ACC112 (cell line): ENCODE results near the gene MISP3.

Source experiments
- H2AFZ ChIP-seq: fragments of 200-600 bp; sonication (generic); one replicate; pipeline ENCODE4 v1.6.0; 2017; ENCODE audit warnings: antibody characterized with exemption, low read length; ENCODE audit not compliant: unreplicated experiment
- H3K27ac ChIP-seq: fragments of 200-600 bp; sonication (generic); 2 replicates; pipeline ENCODE4 v1.5.1; 2014; ENCODE audit warnings: low read depth, mild to moderate bottlenecking, antibody characterized with exemption, low read length, moderate library complexity
- H3K27me3 ChIP-seq: fragments of 200-600 bp; sonication (generic); 2 replicates; pipeline ENCODE4 v1.6.1; 2014; ENCODE audit warnings: mild to moderate bottlenecking, antibody characterized with exemption, low read length, moderate library complexity, mixed read lengths; ENCODE audit not compliant: insufficient read depth
- H3K36me3 ChIP-seq: fragments of 200-600 bp; sonication (generic); 2 replicates; pipeline ENCODE4 v1.6.1; 2016; ENCODE audit warnings: mild to moderate bottlenecking, antibody characterized with exemption, low read length, moderate library complexity, mixed read lengths; ENCODE audit not compliant: insufficient read depth
- H3K4me1 ChIP-seq: fragments of 200-600 bp; sonication (generic); one replicate; pipeline ENCODE4 v1.6.1; 2016; ENCODE audit warnings: low read length, mixed read lengths; ENCODE audit not compliant: insufficient read depth, unreplicated experiment, control insufficient read depth
- H3K4me3 ChIP-seq: fragments of 200-600 bp; sonication (generic); 2 replicates; pipeline ENCODE4 v1.5.1; 2014; ENCODE audit warnings: mild to moderate bottlenecking, low read depth, low read length
- H3K79me2 ChIP-seq: fragments of 200-600 bp; sonication (generic); one replicate; pipeline ENCODE4 v1.6.0; 2016; ENCODE audit warnings: low read length; ENCODE audit not compliant: control insufficient read depth, unreplicated experiment, insufficient read depth

Gene MISP3

DNA sequence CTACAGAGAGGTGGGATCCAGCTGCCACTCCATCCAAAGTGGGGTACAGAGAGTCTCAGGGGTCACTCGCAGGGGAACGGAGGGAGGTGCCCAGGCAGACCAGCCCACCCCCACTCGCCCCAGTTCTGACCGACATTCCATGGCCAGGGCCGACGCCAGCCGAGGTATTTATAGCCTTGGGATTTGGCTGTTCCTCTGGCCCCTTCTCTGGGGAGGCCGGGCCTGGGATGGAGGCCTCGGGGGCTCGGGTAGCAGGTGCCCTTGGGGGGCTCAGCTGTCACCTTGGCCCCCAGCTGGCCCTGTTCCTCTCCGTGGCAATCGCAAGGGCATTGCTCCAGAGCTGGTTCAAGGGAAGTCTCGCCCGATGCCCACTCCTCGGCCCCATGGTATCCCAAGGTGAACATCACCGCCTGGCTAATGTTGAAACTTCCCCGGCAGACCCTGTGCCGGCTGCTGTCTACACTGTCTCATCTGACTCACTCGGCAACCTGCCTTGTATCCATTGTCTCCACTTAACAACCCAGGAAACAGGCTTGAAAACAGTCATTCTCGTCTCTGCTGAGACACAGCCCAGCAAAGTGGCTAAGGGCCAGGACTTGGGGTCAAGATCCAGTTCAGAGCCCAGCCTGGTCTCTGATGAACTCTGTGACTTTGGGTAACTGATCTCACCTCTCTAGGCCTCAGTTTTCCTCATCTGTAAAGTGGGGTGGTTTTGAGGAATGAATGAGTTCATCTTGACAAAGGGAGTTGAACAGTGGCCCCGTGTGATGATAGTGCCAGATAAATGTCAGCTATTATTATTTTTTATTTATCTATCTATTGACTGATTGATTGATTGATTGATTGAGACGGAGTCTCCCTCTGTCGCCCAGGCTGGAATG is 35.2 kb downstream of the MISP3 start:
- Histone ChIP-seq H3K79me2 (peaks cover 20% of the 10 kb centered on the region), H3K27ac (no peak overlapping the region), H3K27me3 (no peaks in the 10 kb centered on the region), H2AFZ (no peak overlapping the region), H3K4me3 (no peak overlapping the region), H3K4me1 (peaks cover 9% of the 10 kb centered on the region), H3K36me3 (no peaks in the 10 kb centered on the region)

- Histone ChIP-seq H3K79me2 (peaks cover 46% of the 10 kb centered on the region), H3K4me1 (peaks cover 22% of the 10 kb centered on the region), H3K27me3 (no peaks in the 10 kb centered on the region), H3K4me3 (no peak overlapping the region), H3K36me3 (no peaks in the 10 kb centered on the region), H3K27ac (no peak overlapping the region), H2AFZ (no peak overlapping the region)
These were observed 38.1 kb downstream of the MISP3 start for GRCh38 chr19:14110650-14111049.

DNA sequence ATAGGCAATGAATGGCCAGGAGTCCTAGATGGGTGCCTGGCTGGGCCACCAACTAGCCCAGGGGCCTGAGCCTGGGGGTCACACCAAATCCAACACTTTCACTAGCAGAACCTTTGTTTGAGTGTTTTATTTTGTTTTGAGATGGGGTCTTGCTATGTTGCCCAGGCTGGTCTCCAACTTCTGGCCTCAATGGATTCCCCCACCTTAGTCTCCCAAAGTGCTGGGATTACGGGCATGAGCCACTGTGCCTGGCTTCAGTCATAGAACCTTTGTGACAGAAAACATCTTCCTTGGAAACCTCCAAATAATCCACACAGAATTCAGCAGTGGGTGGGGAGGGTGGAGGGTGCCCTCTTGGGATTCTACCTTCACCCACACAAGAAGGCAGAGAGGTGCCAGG is 38.9 kb downstream of the MISP3 start:
- Histone ChIP-seq H3K27me3 (no peaks in the 10 kb centered on the region), H3K27ac (no peak overlapping the region), H3K4me1 (peaks cover 26% of the 10 kb centered on the region), H3K36me3 (no peaks in the 10 kb centered on the region), H2AFZ (no peak overlapping the region), H3K79me2 (peaks cover 54% of the 10 kb centered on the region), H3K4me3 (0 out of 2 replicates have a peak overlapping the region, but pooled peaks have one; percentile 29)

GRCh38 chr19:14112051-14112808 is 39.6 kb downstream of the MISP3 start:
- H2AFZ ChIP-seq = no peak overlapping the region
- peaks cover 62% of the 10 kb centered on the region for H3K79me2 ChIP-seq
- H3K27ac ChIP-seq = peak overlapping the region; percentile 65

GRCh38 chr19:14112809-14113385 is 40.3 kb downstream of the MISP3 start:
- Histone ChIP-seq H3K4me3 (peak overlapping the region; percentile 69), H2AFZ (peak overlapping the region; percentile 32)

More at GRCh38 chr19:14112051-14112808, 39.6 kb downstream of the MISP3 start:
- no peaks in the 10 kb centered on the region for H3K27me3 ChIP-seq
- no peaks in the 10 kb centered on the region for H3K36me3 ChIP-seq
- peak overlapping the region; percentile 69 for H3K4me3 ChIP-seq
- H3K4me1 ChIP-seq = peaks cover 26% of the 10 kb centered on the region

GRCh38 chr19:14113762-14114414 is 41.3 kb downstream of the MISP3 start:
- H2AFZ ChIP-seq = no peak overlapping the region
- no peaks in the 10 kb centered on the region for H3K36me3 ChIP-seq
- no peak overlapping the region; the same call in 1 of the 2 replicates for H3K4me3 ChIP-seq
- peaks cover 33% of the 10 kb centered on the region for H3K4me1 ChIP-seq
- H3K27me3 ChIP-seq = no peaks in the 10 kb centered on the region
- peak overlapping the region; percentile 65 for H3K27ac ChIP-seq
- H3K79me2 ChIP-seq = peaks cover 63% of the 10 kb centered on the region

More at GRCh38 chr19:14112809-14113385, 40.3 kb downstream of the MISP3 start:
- no peaks in the 10 kb centered on the region for H3K36me3 ChIP-seq
- H3K4me1 ChIP-seq = peaks cover 26% of the 10 kb centered on the region
- H3K27ac ChIP-seq = peak overlapping the region; percentile 65
- peaks cover 63% of the 10 kb centered on the region for H3K79me2 ChIP-seq
- no peaks in the 10 kb centered on the region for H3K27me3 ChIP-seq

DNA sequence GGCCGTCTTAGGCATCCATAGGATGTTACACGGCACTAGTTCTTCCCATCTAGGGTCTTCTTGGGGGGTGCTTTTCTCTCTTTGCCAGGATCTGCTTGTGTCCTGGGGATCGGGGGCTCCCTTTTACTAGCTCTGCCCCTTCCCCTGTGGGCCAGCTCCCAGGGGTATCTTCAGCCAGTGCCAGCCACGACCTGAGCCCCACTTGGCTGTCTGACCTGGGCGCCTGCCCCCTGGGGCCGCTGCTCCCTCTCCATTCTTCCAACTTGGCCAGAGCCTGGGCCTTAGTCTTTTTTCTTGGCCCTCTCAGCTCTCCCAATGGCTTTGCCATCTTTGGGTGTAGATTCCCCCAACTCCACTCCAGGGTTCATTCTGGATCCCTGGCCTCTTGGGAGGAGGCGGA is 41.9 kb downstream of the MISP3 start:
- Histone ChIP-seq H3K4me3 (no peak overlapping the region), H3K79me2 (peaks cover 63% of the 10 kb centered on the region), H2AFZ (no peak overlapping the region), H3K27ac (no peak overlapping the region), H3K36me3 (no peaks in the 10 kb centered on the region), H3K4me1 (peaks cover 38% of the 10 kb centered on the region), H3K27me3 (no peaks in the 10 kb centered on the region)

GRCh38 chr19:14114854-14115253 is 42.3 kb downstream of the MISP3 start:
- H3K4me1 ChIP-seq = peaks cover 38% of the 10 kb centered on the region
- H3K79me2 ChIP-seq = peaks cover 63% of the 10 kb centered on the region
- no peak overlapping the region for H3K4me3 ChIP-seq
- H3K27ac ChIP-seq = no peak overlapping the region
- H3K36me3 ChIP-seq = no peaks in the 10 kb centered on the region
- H3K27me3 ChIP-seq = no peaks in the 10 kb centered on the region
- no peak overlapping the region for H2AFZ ChIP-seq

DNA sequence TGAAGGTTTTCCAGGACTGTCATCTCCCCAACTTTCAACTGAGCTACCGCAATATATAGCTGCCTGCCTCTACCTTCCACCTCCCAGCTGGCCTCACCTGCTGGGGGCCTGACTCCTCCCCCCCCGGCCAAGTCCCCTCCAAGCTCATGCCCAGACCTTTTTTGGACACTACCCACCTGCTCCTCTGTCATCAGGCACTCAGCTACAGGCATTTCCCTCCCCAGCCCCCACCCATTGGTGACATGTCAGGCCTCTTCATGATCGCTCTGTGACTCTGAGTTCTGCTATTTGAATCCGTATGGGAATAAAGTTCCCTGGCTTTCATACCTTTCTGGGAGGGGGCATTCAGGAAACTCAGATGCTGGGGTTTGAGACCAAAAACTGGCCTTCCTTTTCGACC is 43.2 kb downstream of the MISP3 start:
- Histone ChIP-seq H3K79me2 (peaks cover 60% of the 10 kb centered on the region), H3K36me3 (no peaks in the 10 kb centered on the region), H3K4me1 (peaks cover 38% of the 10 kb centered on the region), H3K27ac (peak overlapping the region; percentile 55), H3K27me3 (no peaks in the 10 kb centered on the region), H3K4me3 (peak overlapping the region; percentile 96), H2AFZ (no peak overlapping the region)

DNA sequence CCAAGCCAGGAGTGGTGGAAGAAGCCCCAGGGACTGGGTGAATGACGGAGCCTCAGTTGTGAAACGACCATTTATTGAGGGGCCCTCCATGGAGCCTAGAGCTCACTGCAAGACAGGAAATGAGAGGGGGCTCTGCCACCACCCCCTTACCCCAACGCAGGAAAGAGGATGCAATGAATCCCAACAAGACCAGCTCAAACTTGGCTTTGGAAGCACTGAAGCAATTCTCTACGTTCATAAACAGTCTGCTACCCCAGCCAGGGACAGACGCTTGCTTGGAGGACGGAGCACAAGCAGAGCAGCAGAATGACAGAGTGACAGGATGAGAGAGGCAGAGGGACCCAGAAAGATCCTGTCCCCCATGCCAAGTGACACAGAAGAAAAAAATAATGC is 43.9 kb downstream of the MISP3 start:
- Histone ChIP-seq H3K27me3 (no peaks in the 10 kb centered on the region), H3K79me2 (peaks cover 55% of the 10 kb centered on the region), H3K4me1 (peaks cover 38% of the 10 kb centered on the region), H3K4me3 (peak overlapping the region; percentile 96), H2AFZ (no peak overlapping the region), H3K36me3 (no peaks in the 10 kb centered on the region), H3K27ac (peak overlapping the region; percentile 48; the same call in 1 of the 2 replicates)
